KMS-11 (cell line): ENCODE results near the gene FBXO34.

Experiments used
- H2AFZ ChIP-seq: fragments of 200-600 bp; sonication (generic); 2 replicates; pipeline ENCODE4 v1.6.1; 2016; ENCODE audit warnings: antibody characterized with exemption, mixed run types, low read depth
- H3K27ac ChIP-seq: fragments of 200-600 bp; sonication (generic); 2 replicates; pipeline ENCODE4 v1.6.1; 2016; ENCODE audit warnings: mild to moderate bottlenecking, mixed run types
- H3K27me3 ChIP-seq: fragments of 200-600 bp; sonication (generic); 2 replicates; pipeline ENCODE4 v1.6.1; 2017; ENCODE audit warnings: mild to moderate bottlenecking, low read depth, mixed run types, moderate library complexity; ENCODE audit not compliant: insufficient read depth
- H3K36me3 ChIP-seq: fragments of 200-600 bp; sonication (generic); 2 replicates; pipeline ENCODE4 v1.6.1; 2017; ENCODE audit warnings: mild to moderate bottlenecking, mixed run types; ENCODE audit not compliant: insufficient read depth
- H3K4me1 ChIP-seq: fragments of 200-600 bp; sonication (generic); 2 replicates; pipeline ENCODE4 v1.6.1; 2016; ENCODE audit warnings: mild to moderate bottlenecking, low read depth, mixed run types; ENCODE audit not compliant: poor library complexity, severe bottlenecking
- H3K4me2 ChIP-seq: fragments of 200-600 bp; sonication (generic); 2 replicates; pipeline ENCODE4 v1.7.0; 2016; ENCODE audit warnings: mild to moderate bottlenecking, mixed run types
- H3K4me3 ChIP-seq: fragments of 200-600 bp; sonication (generic); IDR thresholded peaks from 2 replicates; pipeline ENCODE4 v1.6.1; 2017; ENCODE audit warnings: low read depth, low read length, mixed read lengths; ENCODE audit not compliant: insufficient read depth
- H3K79me2 ChIP-seq: fragments of 200-600 bp; sonication (generic); 2 replicates; pipeline ENCODE4 v1.6.1; 2016; ENCODE audit warnings: low read depth, mixed run types; ENCODE audit not compliant: insufficient read depth
- H3K9ac ChIP-seq: fragments of 200-600 bp; sonication (generic); 2 replicates; pipeline ENCODE4 v1.6.1; 2016; ENCODE audit warnings: mild to moderate bottlenecking, mixed run types
- H4K20me1 ChIP-seq: fragments of 200-600 bp; sonication (generic); 2 replicates; pipeline ENCODE4 v1.6.1; 2016; ENCODE audit warnings: mild to moderate bottlenecking, mixed run types; ENCODE audit not compliant: insufficient read depth
- TF ChIP-seq, protein P1 (sequence below): fragments of 200-600 bp; sonication (generic); conservative IDR thresholded peaks from 2 replicates; pipeline ENCODE4 v1.6.1; 2017; ENCODE audit warnings: low read depth, mild to moderate bottlenecking, antibody characterized with exemption, low read length, moderate library complexity, mixed read lengths

The FBXO34 gene

DNA sequence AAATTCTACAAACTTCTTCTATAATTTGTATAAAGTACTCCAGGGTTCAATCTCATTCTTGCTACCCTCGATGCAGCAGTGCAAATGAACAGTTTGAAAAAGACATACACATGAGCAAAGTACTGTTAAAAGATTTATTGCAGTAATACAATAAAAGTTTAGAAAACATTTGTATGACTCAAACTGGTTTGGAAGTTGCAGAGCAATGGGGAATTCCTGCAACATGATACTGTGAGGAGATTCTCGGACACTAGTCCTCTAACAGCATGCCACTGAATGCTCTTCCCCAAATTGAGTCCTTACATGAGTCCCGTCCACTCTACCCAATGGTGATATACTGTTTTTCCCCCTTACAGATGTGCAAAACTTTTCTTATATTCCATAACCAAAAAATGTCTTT, 95.0 kb downstream of the FBXO34 start:
- TF ChIP-seq, protein P1, sequence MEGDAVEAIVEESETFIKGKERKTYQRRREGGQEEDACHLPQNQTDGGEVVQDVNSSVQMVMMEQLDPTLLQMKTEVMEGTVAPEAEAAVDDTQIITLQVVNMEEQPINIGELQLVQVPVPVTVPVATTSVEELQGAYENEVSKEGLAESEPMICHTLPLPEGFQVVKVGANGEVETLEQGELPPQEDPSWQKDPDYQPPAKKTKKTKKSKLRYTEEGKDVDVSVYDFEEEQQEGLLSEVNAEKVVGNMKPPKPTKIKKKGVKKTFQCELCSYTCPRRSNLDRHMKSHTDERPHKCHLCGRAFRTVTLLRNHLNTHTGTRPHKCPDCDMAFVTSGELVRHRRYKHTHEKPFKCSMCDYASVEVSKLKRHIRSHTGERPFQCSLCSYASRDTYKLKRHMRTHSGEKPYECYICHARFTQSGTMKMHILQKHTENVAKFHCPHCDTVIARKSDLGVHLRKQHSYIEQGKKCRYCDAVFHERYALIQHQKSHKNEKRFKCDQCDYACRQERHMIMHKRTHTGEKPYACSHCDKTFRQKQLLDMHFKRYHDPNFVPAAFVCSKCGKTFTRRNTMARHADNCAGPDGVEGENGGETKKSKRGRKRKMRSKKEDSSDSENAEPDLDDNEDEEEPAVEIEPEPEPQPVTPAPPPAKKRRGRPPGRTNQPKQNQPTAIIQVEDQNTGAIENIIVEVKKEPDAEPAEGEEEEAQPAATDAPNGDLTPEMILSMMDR = no peak
- Histone ChIP-seq H2AFZ (no peak overlapping the region), H3K27me3 (no peaks in the 10 kb centered on the region), H3K36me3 (no peaks in the 10 kb centered on the region), H3K79me2 (no peaks in the 10 kb centered on the region), H3K27ac (no peak overlapping the region), H3K4me1 (no peaks in the 10 kb centered on the region), H3K4me3 (no peak overlapping the region), H3K9ac (no peak overlapping the region), H4K20me1 (no peaks in the 10 kb centered on the region), H3K4me2 (no peak overlapping the region)

DNA sequence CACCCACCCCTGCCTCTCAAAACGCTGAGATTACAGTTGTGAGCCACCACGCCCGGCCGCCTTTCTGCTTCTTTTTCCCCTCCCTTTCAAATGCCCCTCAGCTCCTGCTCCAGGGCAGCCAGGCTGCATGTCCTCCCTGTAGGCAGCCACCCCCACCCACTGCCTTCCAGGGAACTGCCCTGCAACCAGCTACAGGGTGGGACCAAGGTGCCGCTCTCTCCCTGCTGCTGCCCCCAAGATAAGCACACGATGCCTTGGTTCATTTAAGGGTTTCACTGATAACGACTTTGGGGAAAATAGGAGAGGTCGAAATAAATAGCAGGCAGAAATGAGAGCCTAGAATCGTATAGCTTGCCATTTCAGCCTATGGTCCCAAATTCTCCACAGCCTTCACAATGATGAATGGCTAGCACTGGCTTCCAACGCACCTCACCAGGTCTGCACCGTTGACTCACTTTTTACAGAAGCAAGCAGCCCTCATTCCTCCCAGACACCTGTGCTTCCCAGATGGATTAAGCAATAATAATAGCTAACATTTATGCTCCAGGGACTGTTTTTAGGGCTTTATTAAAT, 99.7 kb downstream of the FBXO34 start:
- Histone ChIP-seq H3K79me2 (no peaks in the 10 kb centered on the region), H2AFZ (no peak overlapping the region), H4K20me1 (no peaks in the 10 kb centered on the region), H3K4me1 (peaks cover 8% of the 10 kb centered on the region), H3K4me2 (no peak overlapping the region), H3K27me3 (no peaks in the 10 kb centered on the region), H3K9ac (no peak overlapping the region), H3K27ac (no peak overlapping the region), H3K4me3 (no peak overlapping the region), H3K36me3 (no peaks in the 10 kb centered on the region)
- TF ChIP-seq, protein P1 = no peak

DNA sequence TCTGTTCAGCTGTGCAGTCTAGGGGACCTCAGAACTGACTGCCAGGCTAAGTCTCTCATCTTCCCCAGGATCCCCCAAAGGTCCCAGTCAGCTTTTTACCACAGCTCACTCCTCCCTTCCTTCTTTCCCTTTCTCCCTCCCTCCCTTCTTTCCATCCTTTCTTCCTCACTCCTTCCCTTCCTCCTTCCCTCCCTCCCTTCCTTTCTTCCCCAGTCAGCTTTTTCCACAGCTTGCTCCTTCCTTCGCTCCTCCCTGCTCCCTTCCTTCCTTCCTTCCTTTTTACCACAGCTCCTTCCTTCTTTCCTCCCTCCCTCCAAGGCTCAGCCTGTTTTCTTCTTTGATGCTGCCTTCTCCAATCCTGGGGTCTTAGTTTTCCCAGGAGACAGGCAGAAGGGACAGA, 101.2 kb downstream of the FBXO34 start:
- TF ChIP-seq, protein P1 = no peak
- Histone ChIP-seq H3K27ac (no peak overlapping the region), H3K4me1 (peaks cover 8% of the 10 kb centered on the region), H3K4me2 (no peak overlapping the region), H4K20me1 (no peaks in the 10 kb centered on the region), H3K9ac (no peak overlapping the region), H3K79me2 (no peaks in the 10 kb centered on the region), H3K36me3 (no peaks in the 10 kb centered on the region), H3K4me3 (no peak overlapping the region), H2AFZ (no peak overlapping the region), H3K27me3 (no peaks in the 10 kb centered on the region)

DNA sequence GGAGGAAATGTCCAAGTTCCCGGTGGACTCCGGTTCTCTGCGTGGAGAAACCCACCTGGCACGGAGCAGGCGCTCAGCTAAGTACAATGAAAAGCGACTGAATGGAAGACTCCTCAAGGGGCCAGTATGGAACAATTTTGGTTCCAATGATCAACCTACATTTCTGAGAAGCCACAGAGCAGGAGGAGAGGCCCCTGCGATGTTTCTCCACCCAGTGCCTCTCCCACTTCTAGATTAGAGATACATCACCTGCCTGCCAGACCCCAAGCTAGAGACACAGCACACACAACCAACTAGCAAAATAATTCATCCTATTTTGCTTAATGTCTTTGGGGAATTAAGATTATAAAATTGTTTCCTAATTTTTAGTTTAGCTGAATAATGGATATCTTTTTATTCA, 101.6 kb downstream of the FBXO34 start:
- H3K27me3 ChIP-seq = no peaks in the 10 kb centered on the region
- TF ChIP-seq, protein P1 = no peak
- H2AFZ ChIP-seq = no peak overlapping the region

More for the DNA sequence above, 101.6 kb downstream of the FBXO34 start:
- Histone ChIP-seq H3K4me2 (no peak overlapping the region), H3K4me3 (no peak overlapping the region), H3K79me2 (no peaks in the 10 kb centered on the region), H4K20me1 (no peaks in the 10 kb centered on the region), H3K27ac (no peak overlapping the region), H3K9ac (no peak overlapping the region), H3K36me3 (no peaks in the 10 kb centered on the region), H3K4me1 (peaks cover 8% of the 10 kb centered on the region)
